ENCODE data around the gene KCNS1. TPM values are rescaled to one million over a fixed set of nuclear protein-coding genes. Genes with fewer than 3 reads are reported as not detected.

Gene KCNS1
- total and polyA plus RNA-seq, 7 experiments from 2014 or later, result 0.07 to 0.12 (median 0.08) TPM; not detected in 4

DNA sequence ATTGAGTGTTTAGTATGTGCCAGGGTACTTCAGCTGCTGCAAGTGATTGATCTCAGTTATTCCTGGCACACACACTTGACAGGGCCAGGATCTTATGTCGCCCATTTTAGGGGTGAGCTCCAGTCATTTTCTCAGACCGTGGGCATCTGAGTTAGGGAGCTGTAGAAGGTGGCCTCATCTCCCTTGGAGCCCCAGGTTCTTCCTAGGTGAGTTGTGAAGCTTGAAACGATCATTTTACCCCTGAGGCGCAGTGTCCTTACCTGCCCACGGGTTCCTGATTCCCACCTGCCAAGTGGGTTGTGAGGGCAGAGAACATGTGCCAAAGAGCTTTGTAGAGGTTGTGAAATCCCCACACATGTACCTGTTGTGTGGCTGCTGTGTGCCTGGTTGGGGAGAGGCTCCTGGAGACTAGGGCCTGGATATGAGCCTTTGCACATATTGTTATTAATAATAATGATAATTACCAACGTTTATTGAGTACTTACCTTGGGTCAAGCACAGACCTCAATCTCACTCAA is 465 bp upstream of the KCNS1 start:
- Mint-ChIP-seq H3K9me3 (peaks cover 0 to 4% (median 0%) of the 10 kb centered on the region in 11 donors), H3K4me1 (peaks cover 5 to 18% (median 12%) of the 10 kb centered on the region in 7 donors), H3K36me3 (peaks cover 0 to 2% (median 0%) of the 10 kb centered on the region in 5 donors), H3K27me3 (peaks cover 39 to 65% (median 45%) of the 10 kb centered on the region in 5 donors), H3K4me3 (peak overlapping the region in 3 of 10 donors; percentile 30 to 48 (median 47)), H3K27ac (no peak overlapping the region)
- Histone ChIP-seq H3K27ac (ENCODE audit: low read depth, low read length) (no peak overlapping the region), H3K36me3 (ENCODE audit: control insufficient read depth in 2 of 3, insufficient read depth in 3 of 3, low read length in 3 of 3) (no peaks in the 10 kb centered on the region), H3K9me3 (ENCODE audit: control insufficient read depth in 2 of 3, low read length in 3 of 3) (no peaks in the 10 kb centered on the region), H3K27me3 (ENCODE audit: control insufficient read depth in 2 of 2, insufficient read depth in 2 of 2, low read length in 2 of 2) (peaks cover 7 to 16% of the 10 kb centered on the region in 2 donors), H3K4me3 (ENCODE audit: low read length) (no peak overlapping the region), H3K4me1 (ENCODE audit: control insufficient read depth in 2 of 2, insufficient read depth in 2 of 2, low read length in 2 of 2) (no peaks in the 10 kb centered on the region)
- intact Hi-C loops (cut with micrococcal nuclease), result no loop called here
- ATAC-seq (no peak), DNase-seq (no peak)
- POLR2A ChIA-PET, result no interaction called here
- CTCF ChIA-PET, result interaction anchor here (1.0 kb wide), 1 partner anchor 11 kb away, joined by 3 read pairs; no protein-coding TSS in a partner anchor

DNA sequence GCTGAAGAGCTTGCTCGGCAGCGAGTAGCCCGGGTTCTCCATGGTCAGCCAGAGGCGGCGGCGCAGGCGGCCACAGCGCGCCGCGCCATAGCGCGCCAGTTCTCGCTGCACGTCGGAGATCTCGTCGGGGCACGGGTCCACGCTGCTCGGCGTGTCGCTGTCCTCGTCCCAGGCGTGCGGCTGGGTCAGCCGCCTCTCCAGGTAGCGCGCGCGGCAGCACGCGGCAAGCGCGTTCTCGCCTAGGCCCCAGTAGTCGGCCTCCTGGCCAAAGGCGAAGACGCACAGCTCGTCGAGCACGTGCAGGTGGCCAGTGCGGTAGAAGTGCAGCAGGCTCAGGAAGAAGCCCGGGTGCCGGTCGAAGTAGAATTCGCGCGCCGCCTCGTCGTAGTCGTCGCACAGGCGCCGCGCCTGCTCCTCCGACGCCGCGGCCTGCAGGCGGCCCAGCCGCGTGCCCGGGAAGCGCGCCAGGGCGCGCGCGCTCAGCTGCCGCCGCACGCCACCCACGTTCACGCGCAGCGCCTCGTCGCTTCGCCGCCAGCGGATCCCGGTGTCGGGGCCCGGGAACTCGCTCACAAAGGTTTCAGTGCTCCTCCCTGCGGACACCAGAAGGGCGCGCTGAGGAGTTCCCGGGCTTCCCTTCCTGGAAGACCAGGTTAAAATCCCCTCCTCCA is 2.7 kb downstream of the KCNS1 start:
- no peaks in the 10 kb centered on the region for H3K9me3 ChIP-seq (ENCODE audit: control insufficient read depth in 2 of 3, low read length in 3 of 3)
- Mint-ChIP-seq H3K27ac (no peak overlapping the region), H3K4me3 (peak overlapping the region in 7 of 10 donors; percentile 20 to 77 (median 59)), H3K4me1 (peaks cover 5 to 24% (median 17%) of the 10 kb centered on the region in 7 donors), H3K9me3 (peaks cover 0 to 7% (median 0%) of the 10 kb centered on the region in 11 donors), H3K36me3 (peaks cover 0 to 2% (median 0%) of the 10 kb centered on the region in 5 donors), H3K27me3 (peaks cover 39 to 53% (median 46%) of the 10 kb centered on the region in 5 donors)
- intact Hi-C loops (cut with micrococcal nuclease), result loop anchor here in 1 of 2 donors (5.0 kb wide), 1 partner anchor 186 kb away; the partner anchor contains the start of gene PABPC1L
- H3K27ac ChIP-seq (ENCODE audit: low read depth, low read length), result no peak overlapping the region
- peak overlapping the region; percentile 24 for H3K4me3 ChIP-seq (ENCODE audit: low read length)
- DNase-seq, result peak in 7 of 9 donors; percentile 12 to 44 (median 35)
- ChIA-PET POLR2A (no interaction called here), CTCF (interaction anchor here (0.5 to 2.4 kb wide), 5 partner anchors 127 to 673 kb away, joined by 3 to 6 read pairs (median 3); no protein-coding TSS in a partner anchor)
- H3K27me3 ChIP-seq (ENCODE audit: control insufficient read depth in 2 of 2, insufficient read depth in 2 of 2, low read length in 2 of 2), result peaks cover 7 to 21% of the 10 kb centered on the region in 2 donors
- H3K36me3 ChIP-seq (ENCODE audit: control insufficient read depth in 2 of 3, insufficient read depth in 3 of 3, low read length in 3 of 3), result no peaks in the 10 kb centered on the region
- ATAC-seq, result no peak
- H3K4me1 ChIP-seq (ENCODE audit: control insufficient read depth in 2 of 2, insufficient read depth in 2 of 2, low read length in 2 of 2), result peaks cover 0 to 8% of the 10 kb centered on the region in 2 donors

DNA sequence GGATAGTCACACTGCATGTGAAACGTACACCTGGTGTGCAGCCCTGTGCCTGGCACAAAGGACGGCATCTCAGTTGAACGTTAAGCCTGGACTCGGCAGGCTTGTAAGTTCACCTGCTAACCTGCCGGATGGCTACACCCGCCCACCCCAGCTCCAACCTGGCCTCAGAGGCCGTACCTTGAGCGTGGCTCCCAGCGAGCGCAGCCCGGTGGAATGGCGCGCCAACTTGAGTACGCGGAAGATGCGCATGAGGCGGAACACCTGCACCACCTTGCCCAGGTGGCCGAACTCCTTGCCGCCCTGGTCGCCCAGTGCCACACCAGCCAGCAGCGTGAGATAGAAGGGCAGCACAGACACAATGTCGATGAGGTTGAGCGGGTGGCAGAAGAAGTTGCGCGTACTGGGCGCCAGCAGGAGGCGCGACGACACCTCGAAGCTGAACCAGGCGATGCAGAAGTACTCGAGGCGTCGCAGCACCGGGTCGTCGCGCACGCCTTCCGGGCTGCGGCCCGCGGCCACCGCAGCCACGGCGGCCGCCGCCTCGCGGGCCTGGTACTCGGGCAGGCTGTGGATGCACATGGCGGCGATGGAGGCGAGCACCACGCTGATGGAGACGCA is 3.3 kb downstream of the KCNS1 start:
- Mint-ChIP-seq H3K4me1 (peaks cover 5 to 24% (median 17%) of the 10 kb centered on the region in 7 donors), H3K36me3 (peaks cover 0 to 2% (median 0%) of the 10 kb centered on the region in 5 donors), H3K4me3 (peak overlapping the region; percentile 59 to 87 (median 68)), H3K27me3 (peaks cover 39 to 50% (median 44%) of the 10 kb centered on the region in 5 donors), H3K27ac (peak overlapping the region in 1 of 9 donors; percentile 62), H3K9me3 (peaks cover 0 to 7% (median 0%) of the 10 kb centered on the region in 11 donors)
- H3K27ac ChIP-seq (ENCODE audit: low read depth, low read length), result no peak overlapping the region
- DNase-seq (peak in 6 of 9 donors; percentile 30 to 47 (median 34)), ATAC-seq (peak; percentile 65)
- ChIA-PET CTCF (interaction anchor here (0.5 to 2.9 kb wide), 11 partner anchors 8 to 673 kb away, joined by 3 to 33 read pairs (median 4); partner anchors contain the start of gene TOMM34), POLR2A (no interaction called here)
- intact Hi-C loops (cut with micrococcal nuclease), result loop anchor here (1.0 to 5.0 kb wide), 6 partner anchors 45 to 351 kb away; partner anchors contain the start of gene PABPC1L (in 1 of the 2)
- H3K36me3 ChIP-seq (ENCODE audit: control insufficient read depth in 2 of 3, insufficient read depth in 3 of 3, low read length in 3 of 3), result no peaks in the 10 kb centered on the region
- H3K4me3 ChIP-seq (ENCODE audit: low read length), result peak overlapping the region; percentile 24
- peaks cover 7 to 21% of the 10 kb centered on the region in 2 donors for H3K27me3 ChIP-seq (ENCODE audit: control insufficient read depth in 2 of 2, insufficient read depth in 2 of 2, low read length in 2 of 2)
- no peaks in the 10 kb centered on the region for H3K9me3 ChIP-seq (ENCODE audit: control insufficient read depth in 2 of 3, low read length in 3 of 3)
- peaks cover 0 to 8% of the 10 kb centered on the region in 2 donors for H3K4me1 ChIP-seq (ENCODE audit: control insufficient read depth in 2 of 2, insufficient read depth in 2 of 2, low read length in 2 of 2)

DNA sequence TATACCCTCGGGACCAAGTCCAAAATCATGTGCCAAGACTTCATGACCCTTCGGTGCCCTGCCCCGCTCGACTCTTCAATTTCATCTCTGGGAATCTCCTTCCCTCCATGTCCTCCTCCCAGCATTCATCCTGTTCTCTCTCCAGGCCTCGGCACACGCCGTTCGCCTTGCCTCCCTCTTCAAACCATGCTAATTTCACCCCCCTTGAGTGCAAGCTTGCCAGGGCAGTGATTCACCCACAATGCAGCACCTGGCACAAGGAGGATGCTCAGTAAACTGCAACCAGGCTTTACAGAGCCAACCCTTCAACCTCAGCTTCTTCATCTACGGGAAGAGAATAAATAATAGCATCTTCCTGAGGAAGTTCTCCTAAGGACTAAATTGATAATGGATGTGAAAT is 4.1 kb downstream of the KCNS1 start:
- POLR2A ChIA-PET, result interaction anchor here (0.9 kb wide), 1 partner anchor 22 kb away, joined by 3 read pairs; no protein-coding TSS in a partner anchor

DNA sequence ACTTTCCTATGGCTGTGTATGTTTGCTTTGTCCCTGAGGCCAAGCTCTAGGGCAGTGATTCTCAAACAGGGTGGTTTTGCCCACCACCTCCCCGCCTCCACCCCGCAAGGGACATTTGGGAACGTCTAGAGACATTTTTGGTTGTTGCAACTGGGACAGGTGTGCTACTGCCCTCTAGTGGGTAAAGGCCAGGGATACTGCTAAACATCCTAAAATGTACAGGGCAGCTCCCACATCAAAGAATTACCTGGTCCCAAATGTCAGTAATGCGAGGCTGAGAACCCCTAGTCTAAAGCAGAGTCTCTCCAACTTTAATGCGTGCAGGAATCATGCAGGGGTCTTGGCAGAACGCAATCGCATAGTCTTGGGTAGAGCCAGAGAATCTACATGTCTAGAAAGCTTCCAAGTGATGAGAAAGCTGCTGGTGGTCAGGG is 5.1 kb downstream of the KCNS1 start:
- Mint-ChIP-seq H3K36me3 (peaks cover 0 to 4% (median 0%) of the 10 kb centered on the region in 5 donors), H3K9me3 (peaks cover 0 to 7% (median 0%) of the 10 kb centered on the region in 11 donors), H3K4me1 (peaks cover 5 to 24% (median 14%) of the 10 kb centered on the region in 7 donors), H3K4me3 (peak overlapping the region in 1 of 10 donors; percentile 29), H3K27me3 (peaks cover 32 to 38% (median 33%) of the 10 kb centered on the region in 5 donors), H3K27ac (peak overlapping the region in 2 of 9 donors; percentile 30 to 41)
- DNase-seq (peak in 8 of 9 donors; percentile 28 to 68 (median 58)), ATAC-seq (peak; percentile 76)
- intact Hi-C loops (cut with micrococcal nuclease), result loop anchor here (1.0 to 5.0 kb wide), 9 partner anchors 43 to 411 kb away; partner anchors contain the start of gene PABPC1L (in 1 of the 2)
- ChIA-PET CTCF (interaction anchor here (0.6 to 2.9 kb wide), 28 partner anchors 10 to 878 kb away, joined by 3 to 33 read pairs (median 5); partner anchors contain the start of gene TOMM34), POLR2A (interaction anchor here (0.9 kb wide), 2 partner anchors 21 to 424 kb away, joined by 3 read pairs; no protein-coding TSS in a partner anchor)
- H3K36me3 ChIP-seq (ENCODE audit: control insufficient read depth in 2 of 3, insufficient read depth in 3 of 3, low read length in 3 of 3), result peaks cover 0 to 5% (median 0%) of the 10 kb centered on the region in 3 experiments
- H3K9me3 ChIP-seq (ENCODE audit: control insufficient read depth in 2 of 3, low read length in 3 of 3), result no peaks in the 10 kb centered on the region
- peaks cover 0 to 8% of the 10 kb centered on the region in 2 donors for H3K4me1 ChIP-seq (ENCODE audit: control insufficient read depth in 2 of 2, insufficient read depth in 2 of 2, low read length in 2 of 2)
- H3K27me3 ChIP-seq (ENCODE audit: control insufficient read depth in 2 of 2, insufficient read depth in 2 of 2, low read length in 2 of 2), result peaks cover 7 to 21% of the 10 kb centered on the region in 2 donors
- H3K4me3 ChIP-seq (ENCODE audit: low read length), result no peak overlapping the region
- no peak overlapping the region for H3K27ac ChIP-seq (ENCODE audit: low read depth, low read length)

More for the DNA sequence above, 4.1 kb downstream of the KCNS1 start:
- peak overlapping the region in 3 of 9 donors; percentile 14 to 41 (median 28) for H3K27ac Mint-ChIP-seq
- peaks cover 0 to 7% (median 0%) of the 10 kb centered on the region in 11 donors for H3K9me3 Mint-ChIP-seq
- no peaks in the 10 kb centered on the region for H3K36me3 ChIP-seq (ENCODE audit: control insufficient read depth in 2 of 3, insufficient read depth in 3 of 3, low read length in 3 of 3)
- H3K4me1 ChIP-seq (ENCODE audit: control insufficient read depth in 2 of 2, insufficient read depth in 2 of 2, low read length in 2 of 2), result peaks cover 0 to 8% of the 10 kb centered on the region in 2 donors
- DNase-seq, result no peak
- CTCF ChIA-PET, result interaction anchor here (0.9 to 2.9 kb wide), 15 partner anchors 9 to 349 kb away, joined by 3 to 33 read pairs (median 6); partner anchors contain the start of gene TOMM34
- peak overlapping the region in 2 of 10 donors; percentile 8 to 16 for H3K4me3 Mint-ChIP-seq
- no peak for ATAC-seq
- no peaks in the 10 kb centered on the region for H3K9me3 ChIP-seq (ENCODE audit: control insufficient read depth in 2 of 3, low read length in 3 of 3)
- peaks cover 0 to 2% (median 0%) of the 10 kb centered on the region in 5 donors for H3K36me3 Mint-ChIP-seq
- H3K27ac ChIP-seq (ENCODE audit: low read depth, low read length), result no peak overlapping the region
- peaks cover 7 to 21% of the 10 kb centered on the region in 2 donors for H3K27me3 ChIP-seq (ENCODE audit: control insufficient read depth in 2 of 2, insufficient read depth in 2 of 2, low read length in 2 of 2)
- H3K4me3 ChIP-seq (ENCODE audit: low read length), result no peak overlapping the region
- peaks cover 38 to 44% (median 39%) of the 10 kb centered on the region in 5 donors for H3K27me3 Mint-ChIP-seq
- peaks cover 5 to 24% (median 17%) of the 10 kb centered on the region in 7 donors for H3K4me1 Mint-ChIP-seq
- intact Hi-C loops (cut with micrococcal nuclease), result loop anchor here (1.0 to 5.0 kb wide), 8 partner anchors 44 to 350 kb away; partner anchors contain the start of gene PABPC1L (in 1 of the 2)
